A549 treated with ZK216348 at 1 μM for 4 hours (cell line): ENCODE data around the gene SLC39A6. TPM values are rescaled to one million over a fixed set of nuclear protein-coding genes. Genes with fewer than 3 reads are reported as not detected.

ENCODE experiments used
- total RNA-seq: library from RNA; stranded (reverse); fragments of 200-300 nt; extraction: Qiagen RNA extraction; gene quantifications from 5 replicates; pipeline ENCODE4 v1.2.3, GENCODE V29; 2022; ENCODE audit warnings: low read depth

SLC39A6 gene, protein sequence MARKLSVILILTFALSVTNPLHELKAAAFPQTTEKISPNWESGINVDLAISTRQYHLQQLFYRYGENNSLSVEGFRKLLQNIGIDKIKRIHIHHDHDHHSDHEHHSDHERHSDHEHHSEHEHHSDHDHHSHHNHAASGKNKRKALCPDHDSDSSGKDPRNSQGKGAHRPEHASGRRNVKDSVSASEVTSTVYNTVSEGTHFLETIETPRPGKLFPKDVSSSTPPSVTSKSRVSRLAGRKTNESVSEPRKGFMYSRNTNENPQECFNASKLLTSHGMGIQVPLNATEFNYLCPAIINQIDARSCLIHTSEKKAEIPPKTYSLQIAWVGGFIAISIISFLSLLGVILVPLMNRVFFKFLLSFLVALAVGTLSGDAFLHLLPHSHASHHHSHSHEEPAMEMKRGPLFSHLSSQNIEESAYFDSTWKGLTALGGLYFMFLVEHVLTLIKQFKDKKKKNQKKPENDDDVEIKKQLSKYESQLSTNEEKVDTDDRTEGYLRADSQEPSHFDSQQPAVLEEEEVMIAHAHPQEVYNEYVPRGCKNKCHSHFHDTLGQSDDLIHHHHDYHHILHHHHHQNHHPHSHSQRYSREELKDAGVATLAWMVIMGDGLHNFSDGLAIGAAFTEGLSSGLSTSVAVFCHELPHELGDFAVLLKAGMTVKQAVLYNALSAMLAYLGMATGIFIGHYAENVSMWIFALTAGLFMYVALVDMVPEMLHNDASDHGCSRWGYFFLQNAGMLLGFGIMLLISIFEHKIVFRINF
- total RNA-seq: 37.5 to 62.1 TPM (median 49.2 TPM) in 5 replicates

DNA sequence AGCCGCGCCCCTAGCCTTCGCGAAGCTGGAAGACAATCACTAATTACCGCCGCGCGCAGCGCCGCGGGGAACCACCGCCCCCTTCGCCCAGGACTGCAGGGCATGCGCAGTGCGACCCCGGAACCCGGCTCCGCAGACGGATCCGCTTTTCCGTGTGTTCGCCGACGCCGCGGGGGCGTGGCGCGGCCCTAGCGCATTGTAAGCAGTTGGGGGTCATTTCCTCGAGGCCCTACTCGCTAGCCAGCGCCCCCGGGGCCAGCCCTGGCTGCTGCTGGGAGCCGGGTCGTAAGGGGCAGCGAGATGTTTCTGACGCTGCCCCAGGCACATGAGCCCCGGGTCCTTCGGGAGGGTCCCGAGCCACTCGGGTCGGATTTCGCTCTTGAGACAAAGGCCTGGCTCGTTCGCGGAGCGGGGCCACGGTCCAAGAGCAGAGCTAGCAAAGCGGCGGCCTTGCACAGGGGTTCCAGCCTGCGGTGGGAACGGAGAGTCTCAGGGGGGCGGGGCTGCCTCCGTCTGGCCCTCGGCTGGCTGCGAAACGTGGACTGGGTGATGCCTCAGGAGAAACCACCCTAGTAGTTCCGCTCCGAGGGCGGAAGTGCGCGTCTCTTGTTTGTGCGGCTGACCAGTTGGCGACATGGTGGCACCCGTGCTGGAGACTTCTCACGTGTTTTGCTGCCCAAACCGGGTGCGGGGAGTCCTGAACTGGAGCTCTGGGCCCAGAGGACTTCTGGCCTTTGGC is at the start of gene SLC39A6, which contains the start of gene ELP2:
Gene SLC39A6 (minus strand): TSS at position 41 of the 739 bp plus-strand sequence. CDS start 2,333 bp downstream, outside the sequence.
Gene ELP2 (plus strand): TSS at position 600 of the 739 bp plus-strand sequence. CDS start 35 bp downstream, at position 635.

DNA sequence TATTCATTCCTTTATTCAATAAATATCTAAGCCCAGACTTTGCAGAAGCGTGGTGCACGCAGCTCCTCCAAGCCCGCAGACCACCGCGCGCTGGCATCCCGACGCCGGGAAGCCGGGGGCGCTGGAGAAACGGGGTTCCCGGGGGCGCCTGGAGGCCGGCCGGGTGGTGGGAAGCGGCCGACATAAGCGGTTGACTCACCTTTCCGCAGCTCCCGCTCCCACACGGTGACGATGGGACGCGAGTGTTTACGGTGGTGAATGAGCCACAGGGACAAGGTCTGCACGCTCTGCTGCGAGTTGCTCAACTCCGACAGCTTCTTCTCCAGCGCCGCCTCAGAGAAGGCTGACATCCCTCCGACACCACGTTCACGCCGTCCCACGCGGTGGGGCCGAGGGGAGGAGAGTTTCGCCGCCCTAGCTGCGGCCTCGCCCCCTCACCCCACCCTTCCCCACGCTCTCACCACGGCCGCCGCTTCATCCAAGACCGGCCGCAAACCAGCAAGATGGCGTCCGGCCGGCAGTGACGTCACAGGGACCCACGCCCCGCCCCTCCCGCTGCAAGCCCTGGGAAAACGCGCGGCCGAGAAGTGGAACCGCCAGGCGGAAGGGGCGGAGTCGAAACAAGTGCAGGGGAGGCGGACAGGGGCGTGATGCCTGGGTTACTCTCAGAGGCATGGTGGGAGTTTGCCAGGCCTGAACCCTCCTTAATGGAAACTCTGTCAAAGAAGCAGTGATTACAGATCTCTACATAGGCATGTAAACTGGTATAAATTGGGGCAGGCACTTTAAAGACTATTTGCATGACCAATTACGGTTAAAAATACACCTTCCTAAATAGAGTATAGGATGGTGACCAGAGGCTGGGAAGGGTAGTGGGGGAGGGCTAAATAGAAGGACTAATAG is 61.8 kb downstream of the SLC39A6 start, which contains the start of gene RPRD1A:
Gene RPRD1A (minus strand): TSS at position 505 of the 903 bp plus-strand sequence. CDS start 155 bp downstream, at position 350.

Other genes starting within 250 kb of the SLC39A6 start
- 15.4 to 25.3 TPM (median 21.5 TPM) in 5 replicates for gene RPRD1A, start 61.8 kb downstream of the SLC39A6 start, total RNA-seq
- 28.9 to 39.0 TPM (median 34.7 TPM) in 5 replicates for gene ELP2, start 559 bp upstream of the SLC39A6 start, total RNA-seq
- 2.6 to 4.8 TPM (median 2.7 TPM) in 5 replicates for gene MOCOS, start 58.2 kb upstream of the SLC39A6 start, total RNA-seq
- 2.3 to 3.5 TPM (median 2.8 TPM) in 5 replicates for gene FHOD3, start 168.4 kb upstream of the SLC39A6 start, total RNA-seq